ENCODE measurements around the gene EIF3K.

The EIF3K gene

GRCh38 chr19:38650911-38651584, 32.1 kb downstream of the EIF3K start:
- DNase-seq, result no peak

GRCh38 chr19:38653028-38653571, 34.1 kb downstream of the EIF3K start:
- no peak for DNase-seq

- DNase-seq, result no peak
Measured at GRCh38 chr19:38654628-38655055, 35.7 kb downstream of the EIF3K start.

DNA sequence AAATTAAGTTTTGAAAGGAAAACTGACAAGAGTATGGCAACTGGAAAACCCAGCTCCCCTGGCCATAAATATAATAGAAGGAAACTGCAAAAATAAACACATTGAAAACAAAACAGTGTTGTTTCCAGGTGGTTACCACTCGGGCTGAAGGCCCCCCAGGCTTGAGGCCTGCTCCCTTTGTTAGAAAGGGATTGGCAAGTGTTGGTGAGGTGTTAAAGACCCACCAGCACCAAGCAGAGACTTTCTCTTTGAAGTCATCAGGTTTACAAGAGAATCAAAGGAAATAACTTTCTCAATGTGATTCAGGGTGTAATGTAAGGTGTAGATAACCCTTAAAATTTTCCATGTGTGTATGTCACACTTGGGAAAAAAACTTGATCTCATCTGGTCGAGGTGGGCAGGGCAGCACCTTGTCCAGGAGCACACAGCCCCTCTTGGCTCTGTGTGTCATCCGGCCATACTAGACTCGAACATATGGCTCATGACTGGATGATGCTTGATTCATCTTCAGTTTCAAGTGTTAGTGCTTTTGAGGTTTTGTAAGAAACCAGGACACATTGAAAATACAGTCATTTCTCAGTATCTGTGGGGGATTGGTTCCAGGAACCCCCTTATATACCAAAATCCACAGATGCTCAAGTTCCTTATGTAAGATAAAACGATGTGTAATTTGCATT, 36.3 kb downstream of the EIF3K start:
- no peak for DNase-seq

DNA sequence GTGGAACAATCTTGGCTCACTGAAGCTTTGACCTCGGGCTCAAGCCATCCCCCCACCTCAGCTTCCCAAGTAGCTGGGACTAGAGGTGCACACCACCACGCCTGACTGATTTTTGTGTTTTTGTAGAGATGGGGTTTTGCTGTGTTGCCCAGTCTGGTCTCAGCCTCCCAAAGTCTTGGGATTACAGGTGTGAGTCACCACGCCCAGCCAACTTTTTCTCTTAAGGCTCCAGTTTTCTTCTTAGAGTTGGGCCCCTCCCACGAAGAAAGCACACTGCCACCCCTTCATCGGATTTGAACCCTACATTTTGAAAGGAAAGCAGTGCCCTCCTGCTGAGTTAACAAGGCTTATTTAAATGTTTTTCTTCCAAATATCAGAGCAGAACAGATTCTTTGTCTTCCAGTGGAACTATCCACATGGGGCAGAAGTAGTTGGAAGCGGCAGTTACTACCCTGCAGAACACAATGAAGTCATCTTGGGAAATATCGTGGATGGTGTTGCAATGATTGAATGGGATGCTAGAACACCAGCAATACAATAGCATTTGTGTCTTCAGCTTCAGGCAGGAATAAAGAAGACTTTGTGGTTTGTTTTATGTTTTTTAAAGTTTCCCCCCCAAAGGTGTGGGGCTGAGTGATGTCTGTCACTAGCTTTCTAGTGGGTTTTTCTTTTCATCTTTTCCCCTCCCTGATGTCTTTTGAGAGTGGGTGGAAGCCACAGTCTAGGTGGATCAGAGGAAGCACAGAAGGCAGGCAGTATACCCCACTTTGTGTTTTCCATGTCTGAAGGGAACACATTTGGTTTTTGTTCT, 37.4 kb downstream of the EIF3K start:
- no peak for DNase-seq

GRCh38 chr19:38657633-38658222, 38.7 kb downstream of the EIF3K start:
- DNase-seq, result no peak

DNA sequence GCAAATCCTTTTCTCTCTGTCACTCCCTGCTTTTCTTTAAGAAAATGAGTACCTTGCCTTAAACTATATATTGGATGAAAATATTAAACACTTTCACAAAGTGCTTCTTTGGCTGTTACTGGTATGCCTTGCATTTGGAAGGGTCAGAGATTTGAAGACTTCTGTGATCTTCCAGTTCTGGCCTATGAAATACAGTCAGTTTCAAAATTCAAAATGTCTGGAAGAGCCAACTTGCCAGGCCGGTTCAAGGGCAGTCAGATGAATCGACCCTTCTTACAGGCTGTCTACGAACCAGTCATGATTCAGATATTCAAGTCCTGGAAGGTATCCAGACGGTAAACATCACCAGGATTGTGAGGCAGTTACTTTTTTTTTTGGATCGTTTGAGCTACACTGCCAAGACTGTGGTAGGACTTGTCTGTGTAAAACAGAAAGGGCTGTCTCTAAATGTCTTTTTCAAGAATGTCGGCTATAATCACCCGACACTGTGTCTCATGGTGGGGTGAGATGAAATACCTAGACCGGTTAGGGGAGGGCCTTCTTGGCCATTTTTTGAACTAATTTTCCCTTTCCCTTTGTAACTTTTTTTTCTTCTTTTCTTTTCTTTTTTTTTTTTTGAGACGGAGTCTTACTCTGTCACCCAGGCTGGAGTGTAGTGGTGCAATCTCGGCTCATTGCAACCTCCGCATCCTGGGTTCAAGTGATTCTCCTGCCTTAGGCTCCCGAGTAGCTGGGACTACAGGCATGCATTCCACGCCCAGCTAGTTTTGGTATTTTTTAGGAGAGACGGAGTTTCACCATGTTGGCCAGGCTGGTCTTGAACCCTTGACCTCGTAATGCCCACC, 39.7 kb downstream of the EIF3K start:
- peak; percentile 74 for DNase-seq

GRCh38 chr19:38660724-38661123, 41.7 kb downstream of the EIF3K start:
- no peak for DNase-seq

GRCh38 chr19:38661136-38661535, 42.1 kb downstream of the EIF3K start:
- no peak for DNase-seq

DNA sequence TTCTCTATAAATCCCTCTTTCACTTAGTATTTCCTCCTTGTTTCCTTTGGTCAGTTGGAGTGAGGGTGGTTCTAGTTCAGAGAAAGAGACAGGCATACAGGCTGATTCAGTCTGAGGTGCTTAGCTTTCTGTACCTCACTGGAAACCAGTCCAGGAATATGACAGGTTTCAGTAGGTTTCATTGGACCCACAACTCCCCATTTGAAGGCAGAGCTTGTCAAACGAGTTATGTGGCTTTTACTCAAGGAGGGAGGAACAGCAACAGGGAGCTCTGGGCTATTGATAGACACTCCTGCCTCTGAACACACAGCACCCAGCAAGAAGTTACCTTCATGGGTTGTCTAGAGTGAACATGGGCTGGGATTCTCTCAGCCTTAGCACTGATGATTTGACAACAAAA, 43.0 kb downstream of the EIF3K start:
- DNase-seq, result no peak

GRCh38 chr19:38662537-38663155, 43.7 kb downstream of the EIF3K start:
- no peak for DNase-seq

- DNase-seq, result no peak
Measured at GRCh38 chr19:38663156-38663651, 44.2 kb downstream of the EIF3K start.

DNA sequence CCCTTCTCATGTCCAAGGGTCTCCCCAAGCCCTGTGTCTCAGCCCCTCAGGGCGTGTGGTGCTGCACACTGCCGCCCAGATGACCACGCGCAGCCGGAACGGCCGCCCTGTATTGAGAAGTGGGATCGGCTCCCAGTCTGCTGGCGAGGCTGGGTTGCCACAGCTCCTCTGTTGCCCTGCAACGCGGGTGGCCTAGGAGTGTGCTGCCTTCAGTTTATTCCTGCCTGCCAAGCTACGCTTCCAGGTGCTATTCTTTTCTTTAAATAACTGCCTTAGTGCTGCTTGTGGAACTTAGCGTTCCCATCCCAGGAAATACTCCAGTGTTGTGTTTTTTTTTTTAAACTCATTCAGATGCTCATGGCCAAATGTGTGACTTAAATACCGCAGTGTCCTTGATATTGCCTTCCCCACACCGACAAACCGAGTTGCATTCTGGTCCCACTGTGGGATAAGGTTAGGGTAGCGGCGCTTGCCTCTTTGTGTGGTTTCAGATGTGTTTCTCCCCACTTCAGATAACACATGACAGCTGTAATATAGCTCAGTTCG, 45.0 kb downstream of the EIF3K start:
- no peak for DNase-seq

DNA sequence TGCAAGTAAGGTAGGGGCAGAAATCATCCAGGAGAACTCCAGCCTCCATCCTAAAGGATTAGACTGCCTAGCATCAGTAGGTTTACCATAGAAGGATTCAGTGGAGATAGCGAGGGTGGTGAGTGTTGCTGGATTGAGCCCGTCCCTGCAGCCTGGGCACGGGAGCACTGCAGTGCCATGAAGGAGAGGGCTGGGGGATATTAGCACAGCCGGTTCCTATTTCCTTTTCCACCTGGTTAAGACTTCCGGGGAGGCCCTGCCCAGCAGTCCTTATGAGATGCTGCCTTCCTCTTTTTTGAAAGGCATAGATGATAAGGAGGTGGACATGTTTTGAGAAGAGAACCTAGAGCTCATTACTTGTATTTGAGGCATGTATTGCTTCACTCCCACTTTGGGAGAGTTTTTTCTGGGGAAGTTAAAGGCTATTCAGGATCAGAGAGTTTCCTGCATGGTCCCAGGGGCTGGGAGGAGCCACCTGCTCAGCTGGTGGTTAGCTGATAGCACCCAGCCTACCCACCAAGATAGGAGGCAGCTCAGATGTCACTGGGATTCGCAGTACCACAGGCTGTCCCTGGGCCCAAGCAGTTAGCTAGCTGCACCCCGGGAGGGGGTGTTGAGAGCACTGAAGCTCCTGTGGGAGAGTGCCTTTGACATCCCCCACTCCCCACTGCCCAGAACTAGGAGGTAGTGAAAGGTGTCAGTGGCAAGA, 45.7 kb downstream of the EIF3K start:
- no peak for DNase-seq

- DNase-seq, result no peak
Measured at GRCh38 chr19:38665219-38665931, 46.4 kb downstream of the EIF3K start.

DNA sequence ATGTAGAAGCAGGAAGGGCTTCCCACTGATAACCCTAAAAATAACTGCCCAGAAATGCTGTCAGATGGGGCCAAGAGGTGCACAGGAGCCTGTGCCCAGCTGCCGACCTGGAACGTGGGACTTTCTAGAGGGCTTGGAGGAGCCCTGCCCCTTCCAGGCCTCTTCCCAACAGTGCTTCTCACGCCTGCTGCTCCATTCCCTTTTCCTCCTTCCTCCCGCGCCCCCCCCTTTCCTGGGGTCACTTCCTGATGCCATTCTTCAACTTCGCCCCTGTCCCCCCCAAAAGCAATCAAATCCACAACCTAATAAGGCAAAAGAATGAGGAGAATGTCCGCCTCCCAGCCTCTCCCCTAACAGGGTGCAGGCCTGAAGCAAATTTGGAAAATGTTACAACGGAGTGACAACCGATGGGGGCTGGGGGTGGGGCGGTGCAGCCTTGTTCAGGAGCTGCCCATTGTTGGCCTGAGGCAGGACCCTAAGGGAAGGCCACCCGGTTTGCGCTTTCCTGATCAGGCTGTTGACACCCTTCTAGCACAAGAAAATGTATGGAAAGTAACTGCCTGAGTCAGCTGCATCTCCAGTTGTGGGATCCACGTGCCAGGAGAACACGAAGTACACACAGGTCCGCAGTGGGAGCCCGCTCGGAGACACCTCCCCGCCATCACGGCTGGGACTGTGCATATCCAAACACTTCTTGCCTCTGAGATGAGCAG, 47.1 kb downstream of the EIF3K start:
- peak; percentile 76 for DNase-seq

DNA sequence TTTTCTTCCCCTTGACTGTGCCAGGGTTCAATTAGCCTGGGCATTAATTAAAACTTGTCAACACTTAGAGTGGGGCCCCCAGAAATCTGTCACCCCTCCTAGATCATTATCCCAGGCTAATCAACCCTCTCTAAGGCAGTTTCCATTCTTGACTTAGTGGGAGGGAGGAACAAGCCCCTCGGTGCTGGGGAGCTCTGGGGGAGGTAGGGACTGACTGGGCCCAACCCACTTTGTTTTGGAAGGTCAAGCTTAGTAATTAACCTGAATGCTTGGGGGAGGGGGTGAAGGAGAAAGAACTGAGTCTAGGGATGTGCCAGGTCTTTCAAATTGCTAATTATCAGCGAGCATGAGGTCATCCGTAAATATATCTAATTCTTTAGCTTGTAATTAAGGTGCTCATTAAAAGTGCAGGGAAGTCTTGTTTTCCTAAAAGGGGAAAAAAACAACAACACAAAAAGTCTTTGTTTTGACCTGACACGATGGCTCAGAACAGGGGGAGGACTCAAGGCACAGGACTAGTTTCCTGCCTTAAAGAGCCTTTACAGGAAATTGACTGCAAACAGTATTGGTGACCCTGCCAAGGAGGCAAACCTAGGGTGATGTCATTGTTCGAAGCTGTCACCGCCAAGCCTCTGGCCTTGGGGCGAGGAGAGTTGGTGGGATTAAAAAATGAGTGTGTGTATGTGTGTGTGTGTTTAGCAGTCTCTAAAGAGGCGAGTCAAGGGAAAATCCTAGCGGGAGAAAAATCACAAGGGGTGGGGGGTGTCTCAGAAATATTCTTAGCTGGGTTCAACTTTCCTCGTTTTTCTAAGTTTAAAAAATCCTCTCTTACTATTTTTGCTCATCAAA, 47.9 kb downstream of the EIF3K start:
- DNase-seq, result peak; percentile 84

GRCh38 chr19:38667661-38668171, 48.7 kb downstream of the EIF3K start:
- no peak for DNase-seq

Measured in right hindlimb (tissue), 1 donor.